Endothelial cell of umbilical vein (primary cell): ENCODE measurements around the gene CCDC15. TPM values are rescaled to one million over a fixed set of nuclear protein-coding genes. Genes with fewer than 3 reads are reported as not detected.

Experiments
- BruUV-seq: library from RNA; stranded (reverse); fragments of 400-500 nt; replicated peaks from 2 replicates; lab custom pipeline; 2021; lab: Mats Ljungman, UMichigan
- CTCF ChIA-PET: fragments of 300-600, 350-600 bp; sonication (Branson Sonifier 250); formaldehyde crosslinking; loops from one replicate; lab custom pipeline; 2021; ENCODE audit warnings: antibody characterized with exemption, inconsistent platforms; lab: Charles Lee
- POLR2A ChIA-PET: fragments of 300-600, 350-600 bp; sonication (Branson Sonifier 250); formaldehyde crosslinking; loops from one replicate; lab custom pipeline; 2021; ENCODE audit warnings: antibody characterized with exemption, inconsistent platforms; lab: Charles Lee
- DNase-seq: peaks from one replicate; pipeline ENCODE4 v3.0.0-alpha.2; 2011; ENCODE audit warnings: low read depth, low spot score
- FAIRE-seq: peaks from 2 replicates; lab custom pipeline; 2011; peaks lifted over from hg19 to GRCh38; lab: Jason Lieb, UNC
- H2AFZ ChIP-seq: 2 replicates; pipeline ENCODE4 v1.6.0; 2012; ENCODE audit warnings: low read depth, low read length, control low read depth, inconsistent platforms
- H3K27ac ChIP-seq: 2 replicates; pipeline ENCODE4 v1.5.1; 2011; ENCODE audit warnings: low read depth, mild to moderate bottlenecking, control low read depth, low read length, moderate library complexity; ENCODE audit not compliant: insufficient read depth
- H3K27me3 ChIP-seq, 2 experiments: 2 replicates each; pipeline versions ENCODE4 v1.6.0 to v1.6.1; 2011; ENCODE audit warnings: low read length in 2 of 2, mixed read lengths in 1 of 2; ENCODE audit not compliant: control insufficient read depth in 2 of 2, insufficient read depth in 2 of 2
- H3K36me3 ChIP-seq, 2 experiments: 2 replicates in 1 of 2; 3 replicates in 1 of 2; pipeline ENCODE4 v1.5.1; 2011; ENCODE audit warnings: low read length in 2 of 2, mild to moderate bottlenecking in 1 of 2, moderate library complexity in 1 of 2; ENCODE audit not compliant: control insufficient read depth in 2 of 2, insufficient read depth in 2 of 2; ENCODE audit errors: extremely low read depth in 1 of 2
- H3K4me1 ChIP-seq: 3 replicates; pipeline ENCODE4 v1.5.1; 2011; ENCODE audit warnings: mild to moderate bottlenecking, low read length; ENCODE audit not compliant: control insufficient read depth, insufficient read depth; ENCODE audit errors: extremely low read depth
- H3K4me2 ChIP-seq: 2 replicates; pipeline ENCODE4 v1.6.1; 2011; ENCODE audit warnings: low read length, control low read depth, mixed read lengths; ENCODE audit not compliant: insufficient read depth
- H3K4me3 ChIP-seq, 3 experiments: fragments of 200-600 bp in 1 of 3; sonication (generic), shearing (Covaris generic) in 1 of 3; replicated peaks in 1 of 3; 2 replicates each; pipeline ENCODE4 v1.5.1; 2011 to 2016; ENCODE audit warnings: control low read depth in 3 of 3, low read length in 3 of 3, mild to moderate bottlenecking in 2 of 3, inconsistent platforms in 1 of 3, low read depth in 1 of 3, moderate library complexity in 1 of 3; ENCODE audit not compliant: insufficient read depth in 1 of 3
- H3K79me2 ChIP-seq: 2 replicates; pipeline ENCODE4 v1.6.0; 2012; ENCODE audit warnings: low read length, inconsistent platforms; ENCODE audit not compliant: control insufficient read depth, insufficient read depth
- H3K9ac ChIP-seq: replicated peaks from 2 replicates; pipeline ENCODE3; 2011; ENCODE audit warnings: low read length, control low read depth; ENCODE audit not compliant: insufficient read depth; ENCODE audit errors: extremely low read depth
- H3K9me1 ChIP-seq: replicated peaks from 3 replicates; pipeline ENCODE4 v1.6.0; 2011; ENCODE audit warnings: mild to moderate bottlenecking, low read length; ENCODE audit not compliant: control insufficient read depth, insufficient read depth; ENCODE audit errors: extremely low read depth
- H3K9me3 ChIP-seq: replicated peaks from 2 replicates; pipeline ENCODE4 v1.5.1; 2012; ENCODE audit warnings: low read length, inconsistent platforms; ENCODE audit not compliant: control insufficient read depth, insufficient read depth
- H4K20me1 ChIP-seq: replicated peaks from 2 replicates; pipeline ENCODE3; 2011; ENCODE audit warnings: mild to moderate bottlenecking, low read length; ENCODE audit not compliant: control insufficient read depth, insufficient read depth; ENCODE audit errors: extremely low read depth
- CTCF ChIP-seq, 2 donors: IDR thresholded peaks; 1 replicate in 1 of 2; 2 replicates in 1 of 2; pipeline ENCODE4 v1.5.1; 2011; ENCODE audit warnings: low read length in 2 of 2, mild to moderate bottlenecking in 2 of 2, moderate library complexity in 2 of 2, control low read depth in 1 of 2, inconsistent platforms in 1 of 2, low read depth in 1 of 2; ENCODE audit not compliant: insufficient read depth in 1 of 2; ENCODE audit errors: extremely low read depth in 1 of 2
- FOS ChIP-seq: IDR thresholded peaks from 2 replicates; pipeline ENCODE4 v1.6.1; 2011; ENCODE audit warnings: mild to moderate bottlenecking, low read length, moderate library complexity, borderline replicate concordance; ENCODE audit not compliant: insufficient read depth
- GATA2 ChIP-seq: IDR thresholded peaks from 2 replicates; pipeline ENCODE4 v1.7.0; 2011; ENCODE audit warnings: low read depth, mild to moderate bottlenecking, moderate library complexity, mixed read lengths, low read length; ENCODE audit not compliant: insufficient read length, insufficient read depth
- MAX ChIP-seq: IDR thresholded peaks from 2 replicates; pipeline ENCODE4 v1.6.1; 2011; ENCODE audit not compliant: insufficient read depth, insufficient read length
- POLR2A ChIP-seq: IDR thresholded peaks from 2 replicates; pipeline ENCODE4 v1.6.1; 2012; ENCODE audit warnings: low read depth, mild to moderate bottlenecking, control low read depth, low read length
- POLR2AphosphoS5 ChIP-seq: IDR thresholded peaks from 2 replicates; pipeline ENCODE4 v1.6.1; 2012; ENCODE audit warnings: low read depth, mild to moderate bottlenecking, control low read depth, low read length, moderate library complexity; ENCODE audit not compliant: insufficient read depth
- dilution Hi-C: fragments of 300-500 bp; cut with MboI; formaldehyde crosslinking; loops from one replicate; pipeline ENCODE4 v1.15.0; 2019; ENCODE audit warnings: low sequenced_read_pairs; ENCODE audit not compliant: extremely low pct_ligation_motif_present
- intact Hi-C: fragments of 100-400 bp; cut with micrococcal nuclease; formaldehyde crosslinking; loops from one replicate; pipeline ENCODE4 v1.10.0; 2022
- polyA plus RNA-seq, 4 experiments: library from polyadenylated mRNA; depleted of rRNA in 3 of 4; stranded (reverse) in 3 of 4; unstranded in 1 of 4; fragments of >200 nt; gene quantifications; 2 replicates each; pipeline versions ENCODE4 v1.2.1 to v1.2.3, GENCODE V29; 2011 to 2012; ENCODE audit warnings: missing spikeins in 1 of 4
- total RNA-seq: library from RNA; stranded (reverse); gene quantifications from 2 replicates; pipeline ENCODE4 v1.2.3, GENCODE V29; 2021

The CCDC15 gene
- total and polyA plus RNA-seq, 2 donors (not counting 3 experiments of a cell fraction or from before 2014, with no cell fraction given) = 0.75 to 3.8 TPM

DNA sequence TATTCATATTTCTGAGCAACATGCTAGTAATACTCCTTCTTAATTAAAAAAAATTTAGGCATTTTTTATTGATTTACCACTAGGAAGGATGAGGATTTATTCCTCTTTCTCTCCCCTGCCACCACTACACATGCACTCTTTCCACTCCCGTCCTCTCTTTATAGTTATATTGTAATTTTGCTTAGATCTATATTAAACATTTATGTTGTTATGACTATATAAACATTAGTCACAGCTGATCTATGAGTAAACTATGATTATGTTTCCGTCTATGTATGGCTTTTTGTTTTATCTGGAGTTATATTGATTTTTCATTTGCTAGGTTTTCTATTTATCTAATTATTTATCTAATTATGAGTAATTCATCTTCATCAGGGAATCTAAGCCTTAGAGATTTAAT, 17.8 kb downstream of the CCDC15 start:
- dilution Hi-C loops = no loop called here
- H3K4me1 ChIP-seq = peaks cover 9% of the 10 kb centered on the region
- no peak overlapping the region for H3K4me2 ChIP-seq
- H3K79me2 ChIP-seq = no peaks in the 10 kb centered on the region
- POLR2A ChIA-PET = no interaction called here
- CTCF ChIA-PET = interaction anchor here (0.7 to 1.7 kb wide), 7 partner anchors 111 to 457 kb away, joined by 3 to 37 read pairs (median 3); no protein-coding TSS in a partner anchor
- H2AFZ ChIP-seq = no peak overlapping the region
- intact Hi-C loops = loop anchor here (2.0 kb wide), 1 partner anchor 169 kb away; no protein-coding TSS in a partner anchor
- H4K20me1 ChIP-seq = no peaks in the 10 kb centered on the region
- no peaks in the 10 kb centered on the region for H3K27me3 ChIP-seq
- DNase-seq (peak; percentile 8), FAIRE-seq (no peak)
- H3K9ac ChIP-seq = no peak overlapping the region
- no peaks in the 10 kb centered on the region for H3K9me3 ChIP-seq
- no TSS peak for BruUV-seq
- TF ChIP-seq CTCF (IDR thresholded peaks at IDR 0.05; ENCODE audit: extremely low read depth in 1 of 2, insufficient read depth in 1 of 2, low read depth in 1 of 2, low read length in 2 of 2) (no peak), POLR2A (no peak), FOS (peak; percentile 54), MAX (no peak), GATA2 (peak; percentile 42), POLR2AphosphoS5 (no peak)
- no peak overlapping the region for H3K4me3 ChIP-seq
- H3K36me3 ChIP-seq = no peaks in the 10 kb centered on the region
- peaks cover 2% of the 10 kb centered on the region for H3K9me1 ChIP-seq
- H3K27ac ChIP-seq = peak overlapping the region; percentile 18
